NCI-H345 (cell line): Measurements from ENCODE around the gene NANOGP8.

Experiments
- DNase-seq: peaks from one replicate; lab custom pipeline; 2025; lab: John Stamatoyannopoulos, UW

Gene NANOGP8

GRCh38 chr15:35060591-35060990, 24.5 kb downstream of the NANOGP8 start:
- DNase-seq, result no peak

GRCh38 chr15:35058534-35059054, 26.5 kb downstream of the NANOGP8 start:
- DNase-seq, result no peak

DNA sequence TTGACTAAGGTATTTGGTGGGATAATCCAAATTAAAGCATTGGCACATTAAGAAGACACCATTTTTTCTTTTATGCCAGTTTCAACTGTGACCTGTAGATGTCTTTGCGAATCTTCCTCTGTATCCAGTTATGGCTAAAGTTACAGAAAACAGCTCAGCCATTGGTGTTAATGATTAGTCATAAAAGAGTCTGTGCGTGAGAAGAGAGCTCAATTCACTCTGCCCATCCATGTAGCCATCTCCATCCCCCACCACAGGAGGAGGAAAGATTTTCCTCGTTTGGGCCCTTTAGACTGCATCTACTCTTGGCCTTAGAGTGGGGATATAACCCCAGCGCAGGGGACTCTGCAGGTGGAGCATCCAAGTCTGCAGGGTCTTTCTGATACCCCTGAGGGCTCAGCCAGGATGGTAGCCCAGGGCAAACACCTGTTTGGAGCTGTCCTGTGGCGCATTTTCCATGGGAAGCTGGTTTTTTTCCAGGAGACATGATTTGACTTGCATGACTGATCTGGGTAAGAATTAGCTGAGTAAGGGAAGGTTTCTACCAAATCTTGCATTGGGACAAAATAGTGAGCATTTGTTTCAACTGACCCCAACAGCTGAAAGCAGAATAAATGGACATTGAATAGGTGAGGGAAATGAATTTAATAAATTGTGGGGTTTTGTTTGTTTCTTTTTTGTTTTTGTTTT, 29.5 kb downstream of the NANOGP8 start:
- no peak for DNase-seq

DNA sequence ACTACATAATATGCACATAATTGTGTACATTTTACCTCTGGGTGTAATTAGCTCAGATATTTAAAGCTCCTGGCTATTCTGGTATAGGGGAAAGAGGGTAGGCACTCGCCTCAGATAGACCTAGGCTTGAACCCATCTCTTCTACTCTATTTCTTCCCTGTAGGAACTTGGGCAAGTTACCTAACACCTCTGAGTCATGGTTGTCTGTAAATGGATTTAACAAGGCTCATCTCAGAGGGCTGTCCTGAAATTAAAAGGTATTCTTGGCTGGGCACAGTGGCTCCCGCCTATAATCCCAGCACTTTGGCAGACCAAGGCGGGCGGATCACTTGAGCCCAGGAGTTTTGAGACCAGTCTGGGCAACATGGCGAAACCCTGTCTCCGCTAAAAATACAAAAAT, 30.7 kb downstream of the NANOGP8 start:
- DNase-seq, result no peak

DNA sequence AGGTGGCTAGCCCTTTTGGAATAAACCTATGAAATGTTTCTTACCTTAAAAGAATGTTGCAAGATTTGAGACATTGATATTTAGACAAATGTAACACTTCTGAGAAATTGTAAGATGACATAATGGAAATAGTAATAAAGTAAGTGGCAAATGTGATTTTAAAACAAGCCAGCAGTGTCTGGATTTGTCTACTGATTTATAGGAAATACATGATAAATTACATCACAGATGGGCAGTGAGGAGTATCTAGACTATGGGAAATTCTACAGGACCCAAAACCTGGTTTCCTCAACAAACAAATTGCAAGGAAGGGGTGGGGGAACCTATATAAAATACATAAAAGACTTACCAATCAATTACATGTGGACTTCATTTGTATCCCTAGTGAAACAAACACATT, 37.1 kb downstream of the NANOGP8 start:
- no peak for DNase-seq

DNA sequence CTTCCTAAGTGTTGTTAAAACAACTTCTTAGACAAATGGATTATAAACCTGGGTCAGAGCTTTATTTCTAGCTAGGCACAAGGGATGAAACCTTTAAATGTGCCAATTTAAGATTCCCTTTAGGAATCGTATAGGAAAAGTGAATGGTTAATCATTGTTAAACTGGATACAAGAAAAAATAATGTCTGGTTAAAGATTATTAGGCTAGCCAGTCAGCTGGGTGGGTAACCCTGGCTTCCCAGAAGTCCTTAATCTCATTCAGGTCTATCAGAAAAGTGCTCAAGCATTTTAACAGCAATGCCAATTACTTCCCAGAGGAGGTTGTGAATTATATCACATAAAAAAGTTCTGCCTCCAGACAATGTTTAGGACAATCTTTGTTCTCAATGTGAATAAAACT, 37.6 kb downstream of the NANOGP8 start:
- no peak for DNase-seq

GRCh38 chr15:35043373-35044095, 41.6 kb downstream of the NANOGP8 start:
- no peak for DNase-seq

GRCh38 chr15:35040339-35041255, 44.5 kb downstream of the NANOGP8 start:
- DNase-seq, result no peak

GRCh38 chr15:35038626-35039451, 46.3 kb downstream of the NANOGP8 start:
- DNase-seq, result no peak
